Measurements from ENCODE around the gene CMIP.

Gene CMIP

GRCh38 chr16:81492965-81493754, 48.6 kb downstream of the CMIP start:
- DNase-seq (ENCODE audit: low read depth in 2 of 2, low spot score in 1 of 2): no peak

- DNase-seq (ENCODE audit: low read depth in 2 of 2, low spot score in 1 of 2): peak in 1 of 2 donors; percentile 40
Measured at GRCh38 chr16:81493755-81494433, 49.3 kb downstream of the CMIP start.

DNA sequence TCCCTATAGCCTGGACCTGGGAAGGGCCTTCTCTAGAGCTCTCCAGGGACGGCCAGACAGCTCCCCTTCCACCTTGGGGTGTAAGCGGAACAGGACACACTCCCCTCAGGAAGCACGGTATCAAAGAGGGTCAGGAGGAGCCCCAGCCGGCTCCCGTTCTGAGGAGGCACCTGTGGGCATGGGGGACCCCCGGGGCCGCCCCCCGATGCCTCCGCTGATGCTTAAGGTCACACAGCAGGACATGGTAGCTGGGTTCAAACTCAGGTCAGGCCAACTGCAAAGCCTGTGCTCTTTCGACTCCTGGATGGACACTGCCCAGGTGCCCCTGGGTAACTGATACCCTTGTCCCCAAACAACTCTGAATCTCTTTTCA, 49.8 kb downstream of the CMIP start:
- no peak for DNase-seq (ENCODE audit: low read depth in 2 of 2, low spot score in 1 of 2)

- DNase-seq (ENCODE audit: low read depth in 2 of 2, low spot score in 1 of 2): no peak
Measured at GRCh38 chr16:81494888-81495287, 50.3 kb downstream of the CMIP start.

DNA sequence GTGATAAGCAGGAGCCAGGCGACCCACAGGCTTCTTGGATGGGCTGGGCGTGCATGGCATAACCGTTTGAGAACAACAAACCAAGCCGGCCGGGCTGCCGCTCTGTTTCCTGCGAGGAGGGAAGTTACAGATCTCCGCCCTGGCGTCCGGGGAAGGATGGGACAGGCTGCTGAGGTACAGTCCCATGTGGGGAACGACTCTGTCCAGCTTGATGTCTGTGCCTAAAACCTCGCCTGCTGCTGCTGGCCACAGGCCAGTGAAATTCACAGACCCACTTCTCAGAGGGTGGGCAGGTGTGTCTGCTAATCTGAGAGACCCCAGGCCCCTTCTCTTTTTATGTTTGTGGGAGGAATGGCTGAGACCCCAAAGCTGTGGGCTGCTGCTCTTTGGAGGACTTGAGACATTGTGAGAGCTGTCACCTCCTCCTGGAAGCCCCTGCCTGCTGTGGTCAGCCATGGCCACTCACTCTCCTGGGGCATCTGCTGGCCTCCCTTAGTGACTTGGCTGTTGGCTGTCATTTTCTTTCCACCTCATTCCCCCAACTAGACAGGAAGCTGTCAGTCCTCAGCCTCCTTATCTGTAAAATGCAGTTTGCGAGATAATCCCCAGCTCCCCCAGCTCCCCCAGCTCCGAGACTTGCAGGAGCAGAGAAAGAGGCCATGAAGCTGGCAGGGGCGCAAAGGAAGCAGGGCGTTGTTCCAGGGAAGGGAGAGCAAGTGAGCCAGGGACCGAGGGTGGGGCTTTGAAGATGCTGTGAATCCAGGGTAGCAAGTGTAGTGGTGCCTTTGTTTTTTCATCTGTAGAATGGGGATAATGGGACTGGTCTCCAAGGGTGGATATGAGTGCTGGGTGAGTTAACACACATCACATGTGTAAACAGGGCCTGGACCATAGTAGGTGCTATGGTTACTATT, 51.0 kb downstream of the CMIP start:
- DNase-seq (ENCODE audit: low read depth in 2 of 2, low spot score in 1 of 2): no peak

GRCh38 chr16:81496321-81496720, 51.7 kb downstream of the CMIP start:
- DNase-seq (ENCODE audit: low read depth in 2 of 2, low spot score in 1 of 2): no peak

DNA sequence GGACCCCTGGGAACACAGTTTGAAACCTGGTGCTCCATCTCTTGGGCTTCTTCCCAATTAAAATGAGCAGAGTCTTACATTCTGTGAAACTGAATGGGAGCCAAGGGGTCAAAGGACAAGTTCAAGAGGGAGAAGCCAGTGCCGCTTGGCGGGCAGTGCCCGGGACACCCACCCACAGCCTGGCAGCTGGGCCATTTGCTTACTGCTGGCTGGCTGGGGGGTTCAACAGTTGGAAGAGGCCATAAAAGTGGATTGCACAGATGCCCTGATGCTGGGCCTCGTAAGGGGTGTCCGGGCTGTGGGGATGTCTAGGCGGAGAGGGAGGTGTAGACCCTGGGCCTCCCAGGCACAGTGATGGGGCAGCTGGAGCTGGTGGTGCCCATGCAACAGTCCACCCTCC, 52.1 kb downstream of the CMIP start:
- no peak for DNase-seq (ENCODE audit: low read depth in 2 of 2, low spot score in 1 of 2)

- DNase-seq (ENCODE audit: low read depth in 2 of 2, low spot score in 1 of 2): no peak
Measured at GRCh38 chr16:81497690-81498089, 53.1 kb downstream of the CMIP start.

DNA sequence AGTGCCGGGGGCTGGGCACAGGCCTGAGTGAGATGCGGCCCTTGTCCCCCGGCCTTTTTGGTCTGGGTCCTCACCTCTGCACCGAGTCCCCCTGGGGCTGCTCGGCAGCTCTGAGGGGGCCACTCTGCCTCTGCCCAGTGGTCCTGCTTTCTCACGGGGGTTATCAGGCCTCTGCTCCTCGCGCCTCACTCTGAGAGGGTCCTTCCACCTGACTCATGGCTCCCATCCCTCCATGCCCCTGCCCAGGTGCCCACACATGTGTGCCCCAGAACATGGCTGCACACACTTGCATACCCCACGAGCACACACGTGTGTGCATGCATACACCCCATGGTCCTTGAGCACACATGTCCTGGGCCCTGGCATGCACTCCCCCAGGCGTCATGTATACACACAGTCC, 53.7 kb downstream of the CMIP start:
- DNase-seq (ENCODE audit: low read depth in 2 of 2, low spot score in 1 of 2): no peak

DNA sequence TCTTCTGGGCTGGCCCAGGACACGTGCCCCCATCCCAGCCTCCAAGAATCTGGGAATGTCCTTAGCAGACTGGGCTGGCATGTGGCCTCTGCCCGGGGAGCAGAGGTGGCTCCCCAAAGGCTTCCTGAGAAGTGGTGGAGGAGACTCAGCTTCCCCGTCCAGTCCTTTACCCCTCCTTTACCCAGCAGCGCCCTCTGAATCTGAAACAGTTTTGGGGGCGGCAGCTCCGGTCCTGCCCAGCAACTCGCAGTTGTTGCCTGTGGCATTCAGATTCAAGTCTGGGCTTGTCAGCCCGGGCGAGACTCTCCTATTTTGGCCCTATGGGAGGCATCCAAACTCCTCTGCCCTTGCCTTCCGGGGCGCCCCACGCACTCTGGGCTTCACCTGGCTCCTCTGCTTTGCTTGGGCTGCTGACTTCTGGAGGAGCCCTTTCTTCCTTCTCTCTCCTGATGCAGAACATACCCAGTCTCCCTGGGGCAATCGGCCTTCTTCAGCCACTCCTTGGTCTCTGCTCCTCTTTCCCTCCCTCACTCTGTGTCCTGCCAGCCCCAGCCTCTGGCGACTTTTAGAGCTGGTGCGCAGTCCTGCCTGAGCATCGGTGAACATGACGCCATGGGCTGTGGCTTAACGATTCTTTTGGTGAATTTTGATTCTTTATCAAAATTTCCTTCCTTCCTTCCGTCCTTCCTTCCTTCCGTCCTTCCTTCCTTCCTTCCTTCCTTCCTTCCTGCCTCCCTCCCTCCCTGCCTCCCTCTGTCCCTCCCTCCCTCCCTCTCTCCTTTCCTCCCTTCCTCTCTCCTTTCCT, 55.2 kb downstream of the CMIP start:
- DNase-seq (ENCODE audit: low read depth in 2 of 2, low spot score in 1 of 2): no peak

- DNase-seq (ENCODE audit: low read depth in 2 of 2, low spot score in 1 of 2): no peak
Measured at GRCh38 chr16:81500833-81501521, 56.4 kb downstream of the CMIP start.

DNA sequence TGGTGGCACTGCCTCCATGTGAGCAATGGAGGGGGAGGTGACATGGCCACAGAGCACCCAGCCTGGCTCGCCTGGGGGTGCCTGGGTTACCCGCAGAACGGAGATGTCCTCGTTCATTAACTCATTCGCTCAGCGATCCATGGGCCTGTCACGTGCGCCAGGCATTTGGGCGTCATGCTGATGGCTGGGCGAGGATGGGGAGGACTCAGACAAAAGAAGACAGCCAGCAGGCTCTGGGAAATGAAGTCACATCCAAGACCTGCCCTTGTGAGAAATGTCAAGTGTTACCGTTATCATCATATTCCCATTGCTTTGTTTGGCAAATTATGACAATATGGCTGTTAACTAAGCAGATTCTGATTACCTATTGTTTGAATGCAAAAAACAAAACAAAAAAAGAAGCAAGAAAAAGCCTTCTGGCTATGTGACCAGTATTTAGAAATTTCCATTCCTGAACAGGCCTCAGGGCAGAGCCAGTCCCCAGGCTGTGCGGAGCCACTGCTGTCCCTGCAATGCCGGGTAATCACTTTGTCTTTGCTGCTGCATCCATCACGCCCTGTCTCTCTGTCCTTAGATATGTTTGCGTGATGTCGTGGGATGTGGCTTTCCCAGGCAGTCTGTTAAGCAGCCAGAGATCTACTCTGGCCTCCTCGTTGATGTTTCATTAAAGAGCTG, 57.9 kb downstream of the CMIP start:
- no peak for DNase-seq (ENCODE audit: low read depth in 2 of 2, low spot score in 1 of 2)

GRCh38 chr16:81505011-81505661, 60.5 kb downstream of the CMIP start:
- no peak for DNase-seq (ENCODE audit: low read depth in 2 of 2, low spot score in 1 of 2)

- no peak for DNase-seq (ENCODE audit: low read depth in 2 of 2, low spot score in 1 of 2)
Measured at GRCh38 chr16:81509404-81509803, 64.8 kb downstream of the CMIP start.

GRCh38 chr16:81510016-81510415, 65.4 kb downstream of the CMIP start:
- no peak for DNase-seq (ENCODE audit: low read depth in 2 of 2, low spot score in 1 of 2)

GRCh38 chr16:81511371-81511770, 66.8 kb downstream of the CMIP start:
- DNase-seq (ENCODE audit: low read depth in 2 of 2, low spot score in 1 of 2): no peak

DNA sequence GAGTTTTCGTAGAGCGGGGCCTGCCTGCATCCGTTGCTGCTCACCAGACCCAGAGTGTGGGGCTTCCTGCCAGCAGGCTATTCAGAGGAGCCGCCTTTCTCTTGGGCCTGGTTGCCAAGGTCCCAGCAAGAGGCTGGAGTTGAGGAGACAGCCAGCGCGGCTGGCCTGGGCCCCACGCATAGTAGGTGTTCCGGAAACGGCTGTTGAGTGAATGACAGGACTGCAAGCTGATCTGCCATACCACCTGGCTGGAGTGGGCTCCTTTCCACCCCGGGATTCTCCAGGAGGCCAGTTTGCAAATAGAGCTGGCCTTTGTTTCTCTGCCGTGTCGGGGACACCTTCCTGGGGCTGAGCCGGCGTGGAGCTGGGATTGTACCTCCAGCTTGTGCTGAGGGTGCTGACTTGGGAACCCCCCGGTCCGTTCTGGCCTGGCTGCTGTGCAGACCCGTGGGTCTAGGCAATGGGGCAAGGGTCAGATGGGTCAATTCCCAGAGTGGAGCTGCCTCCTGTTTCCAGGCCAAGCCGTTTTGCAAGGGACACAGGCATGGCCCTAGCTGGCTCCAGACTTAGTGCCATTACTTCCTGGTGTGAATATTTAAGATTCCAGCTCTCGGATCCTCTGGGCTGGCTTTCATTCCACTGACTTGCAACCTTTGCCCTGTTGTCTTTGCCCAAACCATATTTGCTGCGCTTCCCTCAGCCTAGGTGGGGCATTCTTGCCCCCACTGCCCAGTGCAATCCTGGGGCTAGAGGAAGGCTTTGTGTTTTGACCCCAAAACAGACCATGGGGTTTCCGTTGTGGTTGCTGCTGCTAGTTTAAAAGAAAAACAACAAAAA, 68.8 kb downstream of the CMIP start:
- DNase-seq (ENCODE audit: low read depth in 2 of 2, low spot score in 1 of 2): no peak

- DNase-seq (ENCODE audit: low read depth in 2 of 2, low spot score in 1 of 2): no peak
Measured at GRCh38 chr16:81514041-81514559, 69.5 kb downstream of the CMIP start.

Data from stimulated activated CD8-positive, alpha-beta memory T cell treated with anti-CD3 and anti-CD28 coated beads, Interleukin-4, amount 100 ng/mL, for 4 hours (primary cell).